Activated naive CD8-positive, alpha-beta T cell treated with anti-CD3 and anti-CD28 coated beads, Interleukin-2, amount 50 U/mL, for 16 hours (primary cell): ENCODE data around the gene RBM20.
"Not testable (repeated sequence)": the region's sequence is repeated elsewhere in the genome, so short reads cannot be mapped to it uniquely, and the experiment has no call there.

Experiments used
- DNase-seq: peaks from one replicate; pipeline ENCODE4 v3.0.0-alpha.2; 2020; ENCODE audit warnings: low read depth, low spot score

The RBM20 gene

GRCh38 chr10:110643653-110644597, at the start of gene RBM20:
Gene RBM20, plus strand, starts transcription at chr10:110644336. Its CDS starts 119 bp downstream, at chr10:110644455.
- no peak for DNase-seq

- DNase-seq, result no peak
Observed at GRCh38 chr10:110597476-110597875, 46.7 kb upstream of the RBM20 start.

GRCh38 chr10:110600487-110601101, 43.5 kb upstream of the RBM20 start:
- no peak for DNase-seq

GRCh38 chr10:110601581-110601980, 42.6 kb upstream of the RBM20 start:
- no peak for DNase-seq

- DNase-seq, result no peak
Observed at GRCh38 chr10:110608087-110608486, 36.0 kb upstream of the RBM20 start.

GRCh38 chr10:110609605-110610004, 34.5 kb upstream of the RBM20 start:
- DNase-seq, result no peak

- DNase-seq, result peak; percentile 19
Observed at GRCh38 chr10:110610308-110610774, 33.8 kb upstream of the RBM20 start.

GRCh38 chr10:110610781-110611180, 33.4 kb upstream of the RBM20 start:
- DNase-seq, result not testable (repeated sequence)

- DNase-seq, result no peak
Observed at GRCh38 chr10:110612087-110612486, 32.0 kb upstream of the RBM20 start.

- no peak for DNase-seq
Observed at GRCh38 chr10:110612629-110613028, 31.5 kb upstream of the RBM20 start.

- no peak for DNase-seq
Observed at GRCh38 chr10:110613341-110613995, 30.7 kb upstream of the RBM20 start.

- DNase-seq, result no peak
Observed at GRCh38 chr10:110613996-110614495, 30.1 kb upstream of the RBM20 start.

- no peak for DNase-seq
Observed at GRCh38 chr10:110615057-110615747, 28.9 kb upstream of the RBM20 start.

- no peak for DNase-seq
Observed at GRCh38 chr10:110616493-110617033, 27.6 kb upstream of the RBM20 start.

GRCh38 chr10:110617425-110618229, 26.5 kb upstream of the RBM20 start:
- DNase-seq, result no peak

- DNase-seq, result no peak
Observed at GRCh38 chr10:110618230-110618610, 25.9 kb upstream of the RBM20 start.

- no peak for DNase-seq
Observed at GRCh38 chr10:110619514-110620397, 24.4 kb upstream of the RBM20 start.

GRCh38 chr10:110620398-110620719, 23.8 kb upstream of the RBM20 start:
- DNase-seq, result no peak

GRCh38 chr10:110623316-110623715, 20.8 kb upstream of the RBM20 start:
- not testable (repeated sequence) for DNase-seq
